Coronary artery (tissue), 2 donors: ENCODE data around the gene ZSWIM8.
A peak's percentile ranks its signal among the peaks of the same experiment; 100 is the strongest.

Source experiments
- DNase-seq: peaks from one replicate; pipeline ENCODE4 v3.0.0-alpha.2; 2017; ENCODE audit warnings: low spot score
- H3K27ac ChIP-seq, 2 donors: fragments of 200-600 bp; sonication (generic); one replicate each; pipeline ENCODE4 v1.5.1; 2016 to 2019
- H3K4me3 ChIP-seq: fragments of 200-600 bp; sonication (generic); 2 replicates; pipeline ENCODE4 v1.5.1; 2016; ENCODE audit warnings: mild to moderate bottlenecking, moderate library complexity
- TF ChIP-seq, protein P1 (sequence below): fragments of 200-600 bp; sonication (generic); IDR thresholded peaks from one replicate; pipeline ENCODE4 v1.5.1; 2019; ENCODE audit warnings: antibody characterized with exemption

The ZSWIM8 gene

GRCh38 chr10:73810358-73810734 is 24.9 kb downstream of the ZSWIM8 start:
- DNase-seq = no peak
- TF ChIP-seq, protein P1, sequence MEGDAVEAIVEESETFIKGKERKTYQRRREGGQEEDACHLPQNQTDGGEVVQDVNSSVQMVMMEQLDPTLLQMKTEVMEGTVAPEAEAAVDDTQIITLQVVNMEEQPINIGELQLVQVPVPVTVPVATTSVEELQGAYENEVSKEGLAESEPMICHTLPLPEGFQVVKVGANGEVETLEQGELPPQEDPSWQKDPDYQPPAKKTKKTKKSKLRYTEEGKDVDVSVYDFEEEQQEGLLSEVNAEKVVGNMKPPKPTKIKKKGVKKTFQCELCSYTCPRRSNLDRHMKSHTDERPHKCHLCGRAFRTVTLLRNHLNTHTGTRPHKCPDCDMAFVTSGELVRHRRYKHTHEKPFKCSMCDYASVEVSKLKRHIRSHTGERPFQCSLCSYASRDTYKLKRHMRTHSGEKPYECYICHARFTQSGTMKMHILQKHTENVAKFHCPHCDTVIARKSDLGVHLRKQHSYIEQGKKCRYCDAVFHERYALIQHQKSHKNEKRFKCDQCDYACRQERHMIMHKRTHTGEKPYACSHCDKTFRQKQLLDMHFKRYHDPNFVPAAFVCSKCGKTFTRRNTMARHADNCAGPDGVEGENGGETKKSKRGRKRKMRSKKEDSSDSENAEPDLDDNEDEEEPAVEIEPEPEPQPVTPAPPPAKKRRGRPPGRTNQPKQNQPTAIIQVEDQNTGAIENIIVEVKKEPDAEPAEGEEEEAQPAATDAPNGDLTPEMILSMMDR = no peak
- H3K4me3 ChIP-seq = peak overlapping the region; percentile 85
- peak overlapping the region in 1 of 2 donors; percentile 91 for H3K27ac ChIP-seq

DNA sequence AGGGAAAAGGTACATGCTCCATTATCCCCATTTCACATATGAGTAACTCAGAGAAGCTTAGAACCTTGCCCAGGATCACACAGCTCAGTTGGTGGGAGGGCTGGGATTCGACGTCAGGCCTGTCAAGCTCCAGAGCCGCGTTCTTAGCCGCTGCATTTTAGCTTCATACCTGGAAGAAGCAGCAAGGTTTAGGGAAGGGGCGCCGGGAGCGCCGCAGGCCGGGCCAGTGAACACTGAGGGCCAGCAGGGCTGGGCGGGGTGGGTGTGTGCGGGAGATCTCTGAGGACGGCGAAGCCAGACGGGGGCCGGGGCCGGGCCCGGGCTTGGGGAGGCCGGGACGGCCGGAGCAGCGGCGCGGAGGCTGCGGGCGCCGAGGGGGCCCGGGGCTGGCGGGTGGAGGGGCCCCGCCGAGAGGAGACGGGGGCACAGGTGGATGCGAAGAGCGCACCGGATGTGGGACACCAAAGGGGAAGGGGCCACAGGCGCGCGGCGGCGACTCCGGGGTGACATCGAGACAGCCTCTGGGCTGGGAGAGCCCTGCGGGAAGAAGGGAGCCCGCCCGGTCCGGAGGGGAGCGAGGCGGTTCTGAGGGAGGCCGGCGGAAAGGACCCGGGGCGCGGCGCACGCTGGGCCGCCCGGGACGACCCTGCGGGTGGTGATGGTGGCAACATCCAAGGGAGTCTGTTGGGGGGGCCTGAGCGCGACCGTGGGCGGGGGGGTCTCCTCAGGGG is 25.5 kb downstream of the ZSWIM8 start:
- TF ChIP-seq, protein P1 = no peak
- H3K4me3 ChIP-seq = peak overlapping the region; percentile 85
- H3K27ac ChIP-seq = peak overlapping the region; percentile 84 to 91
- DNase-seq = peak; percentile 81

GRCh38 chr10:73812657-73813056 is 27.3 kb downstream of the ZSWIM8 start:
- no peak for DNase-seq
- Histone ChIP-seq H3K4me3 (no peak overlapping the region), H3K27ac (no peak overlapping the region)
- TF ChIP-seq, protein P1 = no peak

- Histone ChIP-seq H3K4me3 (no peak overlapping the region), H3K27ac (no peak overlapping the region)
- no peak for DNase-seq
- TF ChIP-seq, protein P1 = no peak
Observed at GRCh38 chr10:73813333-73813732, 27.9 kb downstream of the ZSWIM8 start.

DNA sequence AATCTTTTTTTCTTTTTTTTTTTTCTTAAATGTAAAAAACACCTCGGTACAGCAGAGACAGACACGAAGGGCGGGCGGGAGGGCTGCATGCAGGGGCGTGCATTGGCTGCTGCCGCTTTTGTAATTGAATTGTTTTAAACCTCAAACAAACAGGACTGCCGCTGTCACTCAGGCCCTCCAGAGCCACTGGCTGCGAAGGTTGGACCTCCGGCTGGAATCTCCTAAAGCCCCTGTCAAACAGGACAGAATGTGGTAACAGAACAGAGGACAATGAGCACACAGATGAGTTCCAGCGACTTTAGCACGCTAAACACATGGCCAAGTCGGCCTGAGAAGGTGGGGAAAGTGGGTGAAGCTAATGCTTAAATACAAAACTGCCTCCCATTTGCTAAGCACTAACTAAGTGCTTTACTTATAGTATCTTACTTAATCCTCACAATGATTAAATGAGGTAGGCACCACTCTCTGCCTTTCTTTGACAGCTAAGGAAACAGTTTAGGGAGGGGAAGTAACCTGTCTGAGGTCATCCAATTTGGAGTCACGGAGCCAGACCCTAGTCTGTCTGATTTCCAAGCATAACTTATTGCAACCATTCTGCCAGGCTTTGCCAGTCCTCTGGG is 29.0 kb downstream of the ZSWIM8 start:
- peak overlapping the region in 1 of 2 donors; percentile 69 for H3K27ac ChIP-seq
- DNase-seq = no peak
- TF ChIP-seq, protein P1 = no peak
- H3K4me3 ChIP-seq = no peak overlapping the region

DNA sequence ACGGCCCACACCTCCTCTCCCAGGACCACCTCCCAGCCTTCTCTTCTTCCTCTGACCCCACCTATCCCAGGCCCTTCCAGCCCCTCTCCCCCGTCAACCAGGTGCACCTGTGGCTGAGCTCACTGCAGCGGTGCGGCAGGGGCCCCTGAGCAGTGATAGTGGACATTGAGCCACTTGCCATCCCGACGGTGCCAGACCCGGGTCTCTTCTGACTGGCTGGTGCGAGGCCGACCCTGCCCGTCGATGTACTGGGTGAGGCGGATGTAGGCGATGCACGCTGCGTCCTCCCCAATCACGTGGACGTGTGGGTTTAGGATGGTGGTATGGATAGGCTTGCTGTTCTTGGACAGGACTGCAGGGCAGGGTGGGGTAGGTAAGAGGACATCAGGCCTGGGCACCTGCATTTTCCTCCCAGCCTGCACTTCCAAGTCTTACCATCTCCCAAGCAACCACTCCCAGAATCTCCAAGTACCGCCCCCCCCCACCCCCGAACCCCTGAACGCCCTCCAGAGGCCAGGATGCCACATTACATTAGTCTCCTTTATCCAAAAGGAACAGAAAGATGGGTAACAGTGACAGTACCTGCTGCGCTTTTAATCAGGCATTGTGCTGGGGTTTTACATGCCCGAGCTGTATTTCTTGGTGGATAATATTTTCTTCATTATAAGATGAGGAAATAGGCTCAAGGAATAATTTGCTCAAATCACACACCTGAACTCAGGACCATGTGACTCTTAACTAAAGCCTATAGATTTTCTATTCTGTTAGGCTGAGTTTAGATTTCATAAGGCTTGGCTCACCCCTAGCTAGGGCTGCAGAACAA is 29.7 kb downstream of the ZSWIM8 start:
- Histone ChIP-seq H3K4me3 (no peak overlapping the region), H3K27ac (peak overlapping the region in 1 of 2 donors; percentile 69)
- TF ChIP-seq, protein P1 = no peak
- no peak for DNase-seq
